ENCODE data around the gene ANKRD1. TPM values are rescaled to one million over a fixed set of nuclear protein-coding genes. Genes with fewer than 3 reads are reported as not detected.
A peak's percentile ranks its signal among the peaks of the same experiment; 100 is the strongest.

ANKRD1 gene
- polyA plus RNA-seq, 2 donors, result 0.96 to 1.1 TPM

- Histone ChIP-seq H3K27me3 (ENCODE audit: control insufficient read depth in 1 of 2, insufficient read depth in 2 of 2, low read length in 2 of 2) (no peaks in the 10 kb centered on the region), H3K27ac (ENCODE audit: low read depth in 2 of 2, low read length in 1 of 2) (no peak overlapping the region), H3K9me3 (ENCODE audit: control insufficient read depth in 2 of 2, insufficient read depth in 1 of 2, low read depth in 1 of 2, low read length in 1 of 2) (no peaks in the 10 kb centered on the region), H3K4me1 (ENCODE audit: control insufficient read depth in 2 of 2, insufficient read depth in 2 of 2, low read length in 1 of 2) (peaks cover 0 to 2% of the 10 kb centered on the region in 2 donors), H3K36me3 (ENCODE audit: control insufficient read depth in 2 of 2, insufficient read depth in 2 of 2, low read length in 1 of 2) (no peaks in the 10 kb centered on the region), H3K4me3 (ENCODE audit: low read depth in 1 of 2, low read length in 2 of 2) (no peak overlapping the region)
- WGBS, 2 donors, result 77 to 90% methylated on average over 8 of the region's 8 CpGs
Observed at GRCh38 chr10:90937645-90938258, 16.9 kb upstream of the ANKRD1 start.

GRCh38 chr10:90936276-90936659 is 15.4 kb upstream of the ANKRD1 start:
- Histone ChIP-seq H3K27me3 (ENCODE audit: control insufficient read depth in 1 of 2, insufficient read depth in 2 of 2, low read length in 2 of 2) (no peaks in the 10 kb centered on the region), H3K4me1 (ENCODE audit: control insufficient read depth in 2 of 2, insufficient read depth in 2 of 2, low read length in 1 of 2) (peaks cover 0 to 2% of the 10 kb centered on the region in 2 donors), H3K9me3 (ENCODE audit: control insufficient read depth in 2 of 2, insufficient read depth in 1 of 2, low read depth in 1 of 2, low read length in 1 of 2) (no peaks in the 10 kb centered on the region), H3K27ac (ENCODE audit: low read depth in 2 of 2, low read length in 1 of 2) (no peak overlapping the region), H3K4me3 (ENCODE audit: low read depth in 1 of 2, low read length in 2 of 2) (no peak overlapping the region), H3K36me3 (ENCODE audit: control insufficient read depth in 2 of 2, insufficient read depth in 2 of 2, low read length in 1 of 2) (no peaks in the 10 kb centered on the region)
- 71 to 74% methylated on average over 2 of the region's 2 CpGs for WGBS, 2 donors

- Histone ChIP-seq H3K9me3 (ENCODE audit: control insufficient read depth in 2 of 2, insufficient read depth in 1 of 2, low read depth in 1 of 2, low read length in 1 of 2) (no peaks in the 10 kb centered on the region), H3K4me3 (ENCODE audit: low read depth in 1 of 2, low read length in 2 of 2) (no peak overlapping the region), H3K4me1 (ENCODE audit: control insufficient read depth in 2 of 2, insufficient read depth in 2 of 2, low read length in 1 of 2) (peaks cover 0 to 2% of the 10 kb centered on the region in 2 donors), H3K27me3 (ENCODE audit: control insufficient read depth in 1 of 2, insufficient read depth in 2 of 2, low read length in 2 of 2) (no peaks in the 10 kb centered on the region), H3K36me3 (ENCODE audit: control insufficient read depth in 2 of 2, insufficient read depth in 2 of 2, low read length in 1 of 2) (no peaks in the 10 kb centered on the region), H3K27ac (ENCODE audit: low read depth in 2 of 2, low read length in 1 of 2) (peak overlapping the region in 1 of 2 donors; percentile 0)
- 60 to 65% methylated on average over 5 of the region's 5 CpGs for WGBS, 2 donors
Observed at GRCh38 chr10:90935581-90936275, 14.8 kb upstream of the ANKRD1 start.

- 50 to 59% methylated on average over 6 of the region's 6 CpGs for WGBS, 2 donors
Observed at GRCh38 chr10:90930971-90931871, 10.3 kb upstream of the ANKRD1 start.

GRCh38 chr10:90930070-90930837 is 9.4 kb upstream of the ANKRD1 start:
- no peak overlapping the region for H3K4me3 ChIP-seq (ENCODE audit: low read depth in 1 of 2, low read length in 2 of 2)
- peak overlapping the region in 1 of 2 donors; percentile 48 for H3K27ac ChIP-seq (ENCODE audit: low read depth in 2 of 2, low read length in 1 of 2)
- no peaks in the 10 kb centered on the region for H3K36me3 ChIP-seq (ENCODE audit: control insufficient read depth in 2 of 2, insufficient read depth in 2 of 2, low read length in 1 of 2)
- no peaks in the 10 kb centered on the region for H3K27me3 ChIP-seq (ENCODE audit: control insufficient read depth in 1 of 2, insufficient read depth in 2 of 2, low read length in 2 of 2)
- no peaks in the 10 kb centered on the region for H3K9me3 ChIP-seq (ENCODE audit: control insufficient read depth in 2 of 2, insufficient read depth in 1 of 2, low read depth in 1 of 2, low read length in 1 of 2)
- WGBS, 2 donors, result 36 to 41% methylated on average over 5 of the region's 5 CpGs
- H3K4me1 ChIP-seq (ENCODE audit: control insufficient read depth in 2 of 2, insufficient read depth in 2 of 2, low read length in 1 of 2), result no peaks in the 10 kb centered on the region

More at GRCh38 chr10:90930971-90931871, 10.3 kb upstream of the ANKRD1 start:
- Histone ChIP-seq H3K4me3 (ENCODE audit: low read depth in 1 of 2, low read length in 2 of 2) (no peak overlapping the region), H3K9me3 (ENCODE audit: control insufficient read depth in 2 of 2, insufficient read depth in 1 of 2, low read depth in 1 of 2, low read length in 1 of 2) (no peaks in the 10 kb centered on the region), H3K36me3 (ENCODE audit: control insufficient read depth in 2 of 2, insufficient read depth in 2 of 2, low read length in 1 of 2) (no peaks in the 10 kb centered on the region), H3K4me1 (ENCODE audit: control insufficient read depth in 2 of 2, insufficient read depth in 2 of 2, low read length in 1 of 2) (no peaks in the 10 kb centered on the region), H3K27ac (ENCODE audit: low read depth in 2 of 2, low read length in 1 of 2) (peak overlapping the region in 1 of 2 donors; percentile 48), H3K27me3 (ENCODE audit: control insufficient read depth in 1 of 2, insufficient read depth in 2 of 2, low read length in 2 of 2) (no peaks in the 10 kb centered on the region)

- H3K36me3 ChIP-seq (ENCODE audit: control insufficient read depth in 2 of 2, insufficient read depth in 2 of 2, low read length in 1 of 2), result no peaks in the 10 kb centered on the region
- no peaks in the 10 kb centered on the region for H3K9me3 ChIP-seq (ENCODE audit: control insufficient read depth in 2 of 2, insufficient read depth in 1 of 2, low read depth in 1 of 2, low read length in 1 of 2)
- 64 to 66% methylated on average over 5 of the region's 5 CpGs for WGBS, 2 donors
- no peaks in the 10 kb centered on the region for H3K27me3 ChIP-seq (ENCODE audit: control insufficient read depth in 1 of 2, insufficient read depth in 2 of 2, low read length in 2 of 2)
- no peak overlapping the region for H3K4me3 ChIP-seq (ENCODE audit: low read depth in 1 of 2, low read length in 2 of 2)
- no peaks in the 10 kb centered on the region for H3K4me1 ChIP-seq (ENCODE audit: control insufficient read depth in 2 of 2, insufficient read depth in 2 of 2, low read length in 1 of 2)
- H3K27ac ChIP-seq (ENCODE audit: low read depth in 2 of 2, low read length in 1 of 2), result no peak overlapping the region
Observed at GRCh38 chr10:90929179-90929578, 8.3 kb upstream of the ANKRD1 start.

- no peaks in the 10 kb centered on the region for H3K36me3 ChIP-seq (ENCODE audit: control insufficient read depth in 2 of 2, insufficient read depth in 2 of 2, low read length in 1 of 2)
- H3K27ac ChIP-seq (ENCODE audit: low read depth in 2 of 2, low read length in 1 of 2), result no peak overlapping the region
- no peaks in the 10 kb centered on the region for H3K27me3 ChIP-seq (ENCODE audit: control insufficient read depth in 1 of 2, insufficient read depth in 2 of 2, low read length in 2 of 2)
- no peaks in the 10 kb centered on the region for H3K4me1 ChIP-seq (ENCODE audit: control insufficient read depth in 2 of 2, insufficient read depth in 2 of 2, low read length in 1 of 2)
- H3K4me3 ChIP-seq (ENCODE audit: low read depth in 1 of 2, low read length in 2 of 2), result no peak overlapping the region
- H3K9me3 ChIP-seq (ENCODE audit: control insufficient read depth in 2 of 2, insufficient read depth in 1 of 2, low read depth in 1 of 2, low read length in 1 of 2), result no peaks in the 10 kb centered on the region
- 81 to 88% methylated on average over 2 of the region's 2 CpGs for WGBS, 2 donors
Observed at GRCh38 chr10:90927293-90927692, 6.4 kb upstream of the ANKRD1 start.

GRCh38 chr10:90925079-90926029 is 4.5 kb upstream of the ANKRD1 start:
- Histone ChIP-seq H3K36me3 (ENCODE audit: control insufficient read depth in 2 of 2, insufficient read depth in 2 of 2, low read length in 1 of 2) (no peaks in the 10 kb centered on the region), H3K27me3 (ENCODE audit: control insufficient read depth in 1 of 2, insufficient read depth in 2 of 2, low read length in 2 of 2) (no peaks in the 10 kb centered on the region), H3K27ac (ENCODE audit: low read depth in 2 of 2, low read length in 1 of 2) (no peak overlapping the region), H3K4me3 (ENCODE audit: low read depth in 1 of 2, low read length in 2 of 2) (no peak overlapping the region), H3K9me3 (ENCODE audit: control insufficient read depth in 2 of 2, insufficient read depth in 1 of 2, low read depth in 1 of 2, low read length in 1 of 2) (no peaks in the 10 kb centered on the region), H3K4me1 (ENCODE audit: control insufficient read depth in 2 of 2, insufficient read depth in 2 of 2, low read length in 1 of 2) (no peaks in the 10 kb centered on the region)
- WGBS, 2 donors, result 89% methylated on average over 5 of the region's 5 CpGs
